Ovary (tissue), 9 donors: ENCODE measurements around the gene CROCC. TPM values are rescaled to one million over a fixed set of nuclear protein-coding genes. Genes with fewer than 3 reads are reported as not detected.

Experiments used
- DNase-seq, 5 donors: peaks; one replicate each; pipeline ENCODE4 v3.0.0-alpha.2; 2019 to 2020
- H3K27ac ChIP-seq, 2 donors: fragments of 200-600 bp; one replicate each; pipeline versions ENCODE4 v1.5.1 to v1.8.0; 2019 to 2022
- H3K27me3 ChIP-seq: fragments of 200-600 bp; one replicate; pipeline ENCODE4 v1.8.0; 2022
- H3K36me3 ChIP-seq: fragments of 200-600 bp; sonication (generic); one replicate; pipeline ENCODE4 v1.5.1; 2019
- H3K4me1 ChIP-seq: one replicate; pipeline ENCODE4 v1.8.1; 2013; ENCODE audit warnings: mild to moderate bottlenecking, moderate library complexity; ENCODE audit not compliant: insufficient read depth
- H3K4me3 ChIP-seq: fragments of 200-600 bp; sonication (generic); one replicate; pipeline ENCODE4 v1.5.1; 2017
- H3K9me3 ChIP-seq, 2 donors: fragments of 200-600 bp in 1 of 2; sonication (generic) in 1 of 2; one replicate each; pipeline versions ENCODE4 v1.5.1 to v1.8.1; 2013 to 2019; ENCODE audit warnings: mild to moderate bottlenecking in 1 of 2, moderate library complexity in 1 of 2
- EP300 ChIP-seq: sonication (generic); formaldehyde crosslinking; IDR thresholded peaks from one replicate; pipeline ENCODE4 v1.6.1; 2017; ENCODE audit warnings: antibody characterized with exemption
- POLR2A ChIP-seq: fragments of 450-650 bp; IDR thresholded peaks from one replicate; pipeline ENCODE4 v1.6.1; 2017; ENCODE audit warnings: antibody characterized with exemption, mild to moderate bottlenecking, moderate library complexity
- WGBS, 3 donors: extraction: QIAGEN DNeasy Blood & Tissue Kit in 1 of 3; methylation state at CpG; one replicate each; pipeline versions ENCODE4 v1.1.5 to v1.1.7; 2013 to 2017; 5-methylcytosine and 5-hydroxymethylcytosine counted together
- intact Hi-C, 4 donors: fragments of 100-400 bp; cut with DNase I; formaldehyde crosslinking; loops; one replicate each; pipeline versions ENCODE4 v1.11.0 to v1.15.1; 2022 to 2023
- polyA plus RNA-seq, 2 donors: library from polyadenylated mRNA; stranded (reverse); fragments of 200-250 nt in 1 of 2; fragments of 350-450 nt in 1 of 2; fragmentation: Illumina TruSeq in 1 of 2; extraction: RNeasy Lipid Tissue Mini Kit (QIAGEN cat#74804) in 1 of 2; gene quantifications; one replicate each; pipeline ENCODE4 v1.2.3, GENCODE V29; 2013 to 2014
- total RNA-seq, 7 donors: library from RNA; depleted of rRNA in 2 of 7; stranded (reverse); fragments of >200 nt in 2 of 7; fragmentation: NEBNext Ultra II Directional in 3 of 7; extraction: Animal tissue kit (Norgen Biotek cat#: 25700) in 3 of 7; gene quantifications; one replicate each; pipeline versions ENCODE4 v1.1.0 to v1.2.4, GENCODE V29; 2016 to 2023
- TF ChIP-seq, protein P1 (sequence below), 3 donors: fragments of 450-650 bp in 2 of 3; fragments of 200-600 bp in 1 of 3; IDR thresholded peaks; one replicate each; pipeline versions ENCODE4 v1.5.1 to v1.8.0; 2016 to 2022; ENCODE audit warnings: antibody characterized with exemption in 3 of 3, mild to moderate bottlenecking in 1 of 3
- donor health status: DM: no; HTN: no; CAD: no; lungs with moderate emphysema.
- donor health status: DM: no; HTN: no; CAD: no.
- donor health status: Bipolar disorder and iron deficiency.
- donor health status: DM: yes; HTN: yes; CAD: no.
- donor health status: DM: no; HTN: no; CAD: no.
- donor health status: DM: yes; HTN: yes; CAD: no.

CROCC gene
- total and polyA plus RNA-seq, 9 donors: 1.7 to 49.1 (median 33.6) TPM

DNA sequence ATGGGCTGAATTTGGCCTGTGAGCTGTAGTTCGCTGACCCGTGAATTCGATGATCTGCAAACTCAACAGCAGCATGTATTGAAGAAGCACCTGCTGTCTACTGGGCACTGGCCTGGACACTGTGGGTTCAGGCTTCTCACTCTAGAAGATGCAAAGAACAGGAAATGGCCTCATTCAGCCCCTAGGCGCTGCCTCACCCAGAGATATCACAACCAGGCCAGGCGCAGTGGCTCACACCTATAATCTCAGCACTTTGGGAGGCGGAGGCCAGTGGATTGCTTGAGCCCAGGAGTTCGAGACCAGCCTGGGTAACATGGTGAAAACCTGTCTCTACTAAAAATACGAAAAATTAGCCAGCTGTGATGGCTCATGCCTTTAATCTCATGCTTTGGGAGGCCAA, 35.0 kb downstream of the CROCC start:
- TF ChIP-seq EP300 (no peak), POLR2A (no peak)
- TF ChIP-seq, protein P1, sequence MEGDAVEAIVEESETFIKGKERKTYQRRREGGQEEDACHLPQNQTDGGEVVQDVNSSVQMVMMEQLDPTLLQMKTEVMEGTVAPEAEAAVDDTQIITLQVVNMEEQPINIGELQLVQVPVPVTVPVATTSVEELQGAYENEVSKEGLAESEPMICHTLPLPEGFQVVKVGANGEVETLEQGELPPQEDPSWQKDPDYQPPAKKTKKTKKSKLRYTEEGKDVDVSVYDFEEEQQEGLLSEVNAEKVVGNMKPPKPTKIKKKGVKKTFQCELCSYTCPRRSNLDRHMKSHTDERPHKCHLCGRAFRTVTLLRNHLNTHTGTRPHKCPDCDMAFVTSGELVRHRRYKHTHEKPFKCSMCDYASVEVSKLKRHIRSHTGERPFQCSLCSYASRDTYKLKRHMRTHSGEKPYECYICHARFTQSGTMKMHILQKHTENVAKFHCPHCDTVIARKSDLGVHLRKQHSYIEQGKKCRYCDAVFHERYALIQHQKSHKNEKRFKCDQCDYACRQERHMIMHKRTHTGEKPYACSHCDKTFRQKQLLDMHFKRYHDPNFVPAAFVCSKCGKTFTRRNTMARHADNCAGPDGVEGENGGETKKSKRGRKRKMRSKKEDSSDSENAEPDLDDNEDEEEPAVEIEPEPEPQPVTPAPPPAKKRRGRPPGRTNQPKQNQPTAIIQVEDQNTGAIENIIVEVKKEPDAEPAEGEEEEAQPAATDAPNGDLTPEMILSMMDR (IDR thresholded peaks at IDR 0.05): no peak
- Histone ChIP-seq H3K36me3 (no peaks in the 10 kb centered on the region), H3K4me3 (no peak overlapping the region), H3K27ac (no peak overlapping the region), H3K27me3 (no peaks in the 10 kb centered on the region), H3K9me3 (no peaks in the 10 kb centered on the region), H3K4me1 (peaks cover 2% of the 10 kb centered on the region)
- no peak for DNase-seq
- intact Hi-C loops: loop anchor here in 2 of 4 donors (5.0 to 10.0 kb wide), 3 partner anchors 81 to 278 kb away; no protein-coding TSS in a partner anchor
- 92 to 95% (median 93%) methylated on average over 8 of the region's 8 CpGs for WGBS, 3 donors

DNA sequence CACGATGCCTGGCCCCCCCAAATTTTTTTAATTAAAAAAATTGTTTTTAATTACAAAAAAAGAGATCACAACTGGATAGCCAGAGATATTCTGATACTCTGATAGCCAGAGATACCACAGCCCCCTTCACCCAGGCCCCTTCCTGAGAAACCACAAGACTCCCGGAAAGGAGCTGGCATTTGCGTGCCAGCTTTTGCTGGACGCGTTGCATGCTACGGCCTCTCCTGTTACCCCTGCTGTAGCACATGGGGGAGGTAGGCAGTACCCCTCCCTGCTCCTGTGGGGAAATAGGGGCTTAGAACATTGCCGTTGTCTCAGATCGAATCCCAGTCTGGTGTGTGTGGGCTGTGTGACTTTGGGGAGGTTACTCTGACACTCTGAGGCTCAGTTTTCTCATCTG, 36.0 kb downstream of the CROCC start:
- no peak for TF ChIP-seq POLR2A
- no peak for TF ChIP-seq EP300
- TF ChIP-seq, protein P1 (IDR thresholded peaks at IDR 0.05): no peak
- Histone ChIP-seq H3K36me3 (no peaks in the 10 kb centered on the region), H3K27ac (no peak overlapping the region), H3K27me3 (no peaks in the 10 kb centered on the region), H3K4me1 (peaks cover 2% of the 10 kb centered on the region), H3K9me3 (no peaks in the 10 kb centered on the region), H3K4me3 (no peak overlapping the region)
- no peak for DNase-seq
- WGBS, 3 donors: 90 to 95% (median 91%) methylated on average over 8 of the region's 8 CpGs
- intact Hi-C loops: loop anchor here in 2 of 4 donors (5.0 to 10.0 kb wide), 3 partner anchors 80 to 277 kb away; no protein-coding TSS in a partner anchor

DNA sequence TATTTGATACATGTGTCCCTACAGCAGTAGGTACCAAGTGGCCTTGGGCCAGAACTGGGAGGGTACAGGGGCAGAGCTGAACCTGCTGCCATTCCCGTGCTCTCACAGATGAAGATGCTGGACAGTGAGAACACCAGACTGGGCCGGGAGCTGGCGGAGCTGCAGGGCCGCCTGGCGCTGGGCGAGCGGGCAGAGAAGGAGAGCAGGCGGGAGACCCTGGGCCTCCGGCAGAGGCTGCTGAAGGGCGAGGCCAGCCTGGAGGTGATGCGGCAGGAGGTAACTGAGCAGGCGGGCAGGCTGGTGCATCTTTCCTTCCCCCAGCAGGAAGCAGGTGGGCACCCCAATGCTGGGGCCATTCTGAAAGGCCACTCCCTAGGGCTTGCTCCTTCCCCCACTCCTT, 36.7 kb downstream of the CROCC start:
- Histone ChIP-seq H3K27ac (no peak overlapping the region), H3K9me3 (no peaks in the 10 kb centered on the region), H3K4me1 (peaks cover 2% of the 10 kb centered on the region), H3K36me3 (no peaks in the 10 kb centered on the region), H3K4me3 (no peak overlapping the region), H3K27me3 (no peaks in the 10 kb centered on the region)
- intact Hi-C loops: loop anchor here in 2 of 4 donors (5.0 to 10.0 kb wide), 3 partner anchors 79 to 276 kb away; no protein-coding TSS in a partner anchor
- WGBS, 3 donors: 92 to 96% (median 95%) methylated on average over 12 of the region's 12 CpGs
- TF ChIP-seq, protein P1 (IDR thresholded peaks at IDR 0.05): no peak
- no peak for TF ChIP-seq POLR2A
- no peak for TF ChIP-seq EP300
- no peak for DNase-seq

DNA sequence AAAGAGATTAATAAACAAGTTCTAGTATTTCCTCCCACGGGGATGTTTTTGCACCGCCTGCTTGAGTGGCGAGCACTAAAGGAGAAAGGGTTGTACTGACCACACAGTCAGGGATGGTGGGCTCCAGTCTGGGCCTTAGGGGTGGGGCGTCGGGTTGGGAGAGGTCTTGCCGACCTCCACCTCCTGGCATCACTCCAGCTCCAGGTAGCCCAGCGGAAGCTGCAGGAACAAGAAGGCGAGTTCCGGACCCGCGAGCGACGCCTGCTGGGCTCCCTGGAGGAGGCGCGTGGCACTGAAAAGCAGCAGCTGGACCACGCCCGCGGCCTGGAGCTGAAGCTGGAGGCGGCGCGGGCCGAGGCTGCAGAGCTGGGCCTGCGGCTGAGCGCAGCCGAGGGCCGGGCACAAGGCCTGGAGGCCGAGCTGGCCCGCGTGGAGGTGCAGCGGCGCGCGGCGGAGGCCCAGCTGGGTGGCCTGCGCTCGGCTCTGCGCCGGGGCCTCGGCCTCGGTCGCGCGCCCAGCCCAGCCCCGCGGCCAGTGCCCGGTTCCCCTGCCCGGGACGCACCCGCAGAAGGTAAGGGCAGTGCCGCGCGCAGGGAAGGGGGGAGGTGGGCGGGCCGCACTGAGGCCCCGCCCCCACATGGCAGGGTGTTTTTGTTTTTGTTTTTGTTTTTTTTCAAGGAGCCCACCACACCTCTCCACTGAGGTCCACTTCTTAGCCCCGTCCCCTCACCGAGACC, 39.0 kb downstream of the CROCC start:
- H3K36me3 ChIP-seq: no peaks in the 10 kb centered on the region
- TF ChIP-seq EP300: no peak
- TF ChIP-seq, protein P1 (IDR thresholded peaks at IDR 0.05): peak in 2 of 3 donors; percentile 52
- peaks cover 2% of the 10 kb centered on the region for H3K4me1 ChIP-seq
- H3K27ac ChIP-seq: peak overlapping the region in 1 of 2 donors; percentile 38
- H3K27me3 ChIP-seq: no peaks in the 10 kb centered on the region
- 6 to 20% (median 6%) methylated on average over 34 to 57 of the region's 57 CpGs for WGBS, 3 donors
- intact Hi-C loops: no loop called here
- H3K4me3 ChIP-seq: peak overlapping the region; percentile 34
- DNase-seq: peak; percentile 74 to 85 (median 77)
- no peaks in the 10 kb centered on the region for H3K9me3 ChIP-seq
